ENCODE measurements around the gene FBLN2. TPM values are rescaled to one million over a fixed set of nuclear protein-coding genes. Genes with fewer than 3 reads are reported as not detected.
A peak's percentile ranks its signal among the peaks of the same experiment; 100 is the strongest.

The FBLN2 gene
- total RNA-seq, 2 experiments from 2014 or later, result not detected

GRCh38 chr3:13568515-13569028, 19.6 kb downstream of the FBLN2 start:
- H3K4me3 Mint-ChIP-seq, result no peak overlapping the region
- no peaks in the 10 kb centered on the region for H3K4me1 Mint-ChIP-seq (ENCODE audit: low read depth)
- intact Hi-C loops (cut with micrococcal nuclease), result no loop called here
- CTCF ChIA-PET, result no interaction called here
- no peak for DNase-seq
- peaks cover under 1% of the 10 kb centered on the region for H3K27me3 Mint-ChIP-seq
- POLR2A ChIA-PET, result no interaction called here
- H3K27ac Mint-ChIP-seq, result no peak overlapping the region
- no peaks in the 10 kb centered on the region for H3K36me3 Mint-ChIP-seq
- no peaks in the 10 kb centered on the region for H3K9me3 Mint-ChIP-seq

GRCh38 chr3:13569201-13569600, 20.3 kb downstream of the FBLN2 start:
- DNase-seq, result no peak
- CTCF ChIA-PET, result no interaction called here
- POLR2A ChIA-PET, result no interaction called here
- no peaks in the 10 kb centered on the region for H3K27me3 Mint-ChIP-seq
- H3K4me3 Mint-ChIP-seq, result no peak overlapping the region
- no peaks in the 10 kb centered on the region for H3K36me3 Mint-ChIP-seq
- H3K4me1 Mint-ChIP-seq (ENCODE audit: low read depth), result no peaks in the 10 kb centered on the region
- intact Hi-C loops (cut with micrococcal nuclease), result no loop called here
- H3K9me3 Mint-ChIP-seq, result no peaks in the 10 kb centered on the region
- H3K27ac Mint-ChIP-seq, result no peak overlapping the region

- no peaks in the 10 kb centered on the region for H3K4me1 Mint-ChIP-seq (ENCODE audit: low read depth)
- H3K27ac Mint-ChIP-seq, result no peak overlapping the region
- H3K36me3 Mint-ChIP-seq, result no peaks in the 10 kb centered on the region
- H3K27me3 Mint-ChIP-seq, result no peaks in the 10 kb centered on the region
- intact Hi-C loops (cut with micrococcal nuclease), result no loop called here
- POLR2A ChIA-PET, result no interaction called here
- no peak overlapping the region for H3K4me3 Mint-ChIP-seq
- H3K9me3 Mint-ChIP-seq, result no peaks in the 10 kb centered on the region
- no peak for DNase-seq
- CTCF ChIA-PET, result interaction anchor here (0.6 kb wide), 1 partner anchor 76 kb away, joined by 4 read pairs; no protein-coding TSS in a partner anchor
Measured at GRCh38 chr3:13569641-13570390, 20.9 kb downstream of the FBLN2 start.

GRCh38 chr3:13570391-13571194, 21.7 kb downstream of the FBLN2 start:
- intact Hi-C loops (cut with micrococcal nuclease), result no loop called here
- H3K27ac Mint-ChIP-seq, result no peak overlapping the region
- CTCF ChIA-PET, result interaction anchor here (0.6 to 0.8 kb wide), 2 partner anchors 75 to 78 kb away, joined by 3 to 4 read pairs; no protein-coding TSS in a partner anchor
- H3K27me3 Mint-ChIP-seq, result no peaks in the 10 kb centered on the region
- H3K36me3 Mint-ChIP-seq, result no peaks in the 10 kb centered on the region
- POLR2A ChIA-PET, result no interaction called here
- H3K4me1 Mint-ChIP-seq (ENCODE audit: low read depth), result peaks cover 2% of the 10 kb centered on the region
- no peak for DNase-seq
- H3K9me3 Mint-ChIP-seq, result no peaks in the 10 kb centered on the region
- no peak overlapping the region for H3K4me3 Mint-ChIP-seq

- POLR2A ChIA-PET, result no interaction called here
- no peak overlapping the region for H3K4me3 Mint-ChIP-seq
- H3K9me3 Mint-ChIP-seq, result no peaks in the 10 kb centered on the region
- intact Hi-C loops (cut with micrococcal nuclease), result no loop called here
- CTCF ChIA-PET, result no interaction called here
- no peak overlapping the region for H3K27ac Mint-ChIP-seq
- H3K27me3 Mint-ChIP-seq, result no peaks in the 10 kb centered on the region
- no peak for DNase-seq
- H3K36me3 Mint-ChIP-seq, result no peaks in the 10 kb centered on the region
- H3K4me1 Mint-ChIP-seq (ENCODE audit: low read depth), result peaks cover 2% of the 10 kb centered on the region
Measured at GRCh38 chr3:13571264-13571663, 22.3 kb downstream of the FBLN2 start.

- Mint-ChIP-seq H3K4me1 (ENCODE audit: low read depth) (peaks cover 2% of the 10 kb centered on the region), H3K27me3 (no peaks in the 10 kb centered on the region)
Measured at GRCh38 chr3:13571831-13572750, 23.2 kb downstream of the FBLN2 start.

GRCh38 chr3:13572926-13573623, 24.1 kb downstream of the FBLN2 start:
- Mint-ChIP-seq H3K4me1 (ENCODE audit: low read depth) (peaks cover 2% of the 10 kb centered on the region), H3K9me3 (no peaks in the 10 kb centered on the region), H3K4me3 (no peak overlapping the region), H3K27ac (no peak overlapping the region), H3K27me3 (no peaks in the 10 kb centered on the region), H3K36me3 (no peaks in the 10 kb centered on the region)
- intact Hi-C loops (cut with micrococcal nuclease), result no loop called here
- DNase-seq, result no peak
- POLR2A ChIA-PET, result no interaction called here
- CTCF ChIA-PET, result no interaction called here

More at GRCh38 chr3:13571831-13572750, 23.2 kb downstream of the FBLN2 start:
- Mint-ChIP-seq H3K9me3 (no peaks in the 10 kb centered on the region), H3K4me3 (no peak overlapping the region), H3K36me3 (no peaks in the 10 kb centered on the region), H3K27ac (no peak overlapping the region)
- ChIA-PET CTCF (interaction anchor here (0.8 kb wide), 1 partner anchor 76 kb away, joined by 3 read pairs; no protein-coding TSS in a partner anchor), POLR2A (no interaction called here)
- intact Hi-C loops (cut with micrococcal nuclease), result no loop called here
- DNase-seq, result no peak

GRCh38 chr3:13574083-13574797, 25.3 kb downstream of the FBLN2 start:
- H3K4me3 Mint-ChIP-seq, result no peak overlapping the region
- peaks cover 2% of the 10 kb centered on the region for H3K4me1 Mint-ChIP-seq (ENCODE audit: low read depth)
- H3K9me3 Mint-ChIP-seq, result no peaks in the 10 kb centered on the region
- no peaks in the 10 kb centered on the region for H3K36me3 Mint-ChIP-seq
- no peak for DNase-seq
- POLR2A ChIA-PET, result no interaction called here
- intact Hi-C loops (cut with micrococcal nuclease), result no loop called here
- no peak overlapping the region for H3K27ac Mint-ChIP-seq
- CTCF ChIA-PET, result interaction anchor here (1.5 kb wide), 1 partner anchor 74 kb away, joined by 5 read pairs; no protein-coding TSS in a partner anchor
- H3K27me3 Mint-ChIP-seq, result no peaks in the 10 kb centered on the region

GRCh38 chr3:13574798-13575451, 26.0 kb downstream of the FBLN2 start:
- H3K36me3 Mint-ChIP-seq, result no peaks in the 10 kb centered on the region
- intact Hi-C loops (cut with micrococcal nuclease), result no loop called here
- H3K27ac Mint-ChIP-seq, result no peak overlapping the region
- CTCF ChIA-PET, result interaction anchor here (1.5 kb wide), 1 partner anchor 73 kb away, joined by 5 read pairs; no protein-coding TSS in a partner anchor
- no peaks in the 10 kb centered on the region for H3K9me3 Mint-ChIP-seq
- H3K27me3 Mint-ChIP-seq, result no peaks in the 10 kb centered on the region
- POLR2A ChIA-PET, result no interaction called here
- H3K4me3 Mint-ChIP-seq, result no peak overlapping the region
- DNase-seq, result peak; percentile 58
- peaks cover 2% of the 10 kb centered on the region for H3K4me1 Mint-ChIP-seq (ENCODE audit: low read depth)

GRCh38 chr3:13575459-13576061, 26.6 kb downstream of the FBLN2 start:
- peaks cover 2% of the 10 kb centered on the region for H3K4me1 Mint-ChIP-seq (ENCODE audit: low read depth)
- no peaks in the 10 kb centered on the region for H3K36me3 Mint-ChIP-seq
- POLR2A ChIA-PET, result no interaction called here
- DNase-seq, result no peak
- intact Hi-C loops (cut with micrococcal nuclease), result no loop called here
- H3K4me3 Mint-ChIP-seq, result no peak overlapping the region
- H3K9me3 Mint-ChIP-seq, result no peaks in the 10 kb centered on the region
- CTCF ChIA-PET, result interaction anchor here (1.5 kb wide), 1 partner anchor 73 kb away, joined by 5 read pairs; no protein-coding TSS in a partner anchor
- no peak overlapping the region for H3K27ac Mint-ChIP-seq
- H3K27me3 Mint-ChIP-seq, result no peaks in the 10 kb centered on the region
